Measurements from ENCODE around the gene ITGB1BP2.

DNA sequence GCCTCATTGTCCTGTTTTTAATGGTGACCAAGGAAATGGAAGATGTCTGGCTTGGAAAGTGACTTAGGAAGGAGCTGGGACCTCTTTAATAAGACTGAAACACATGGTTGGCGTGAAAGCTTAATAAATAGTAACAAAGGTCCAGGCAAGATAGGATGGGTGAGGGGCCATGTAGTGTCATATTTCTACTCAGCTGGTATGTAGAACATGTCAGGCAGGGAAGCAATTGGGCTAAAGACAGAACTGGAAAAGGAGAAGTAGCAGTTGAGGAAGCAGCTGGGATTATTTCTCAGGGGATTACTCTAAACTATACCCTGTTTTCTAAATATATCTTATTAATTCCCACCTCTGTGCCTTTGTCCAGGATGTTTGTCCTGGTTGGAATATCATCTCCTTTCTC, 18.6 kb downstream of the ITGB1BP2 start:
- TF ChIP-seq, protein P1, sequence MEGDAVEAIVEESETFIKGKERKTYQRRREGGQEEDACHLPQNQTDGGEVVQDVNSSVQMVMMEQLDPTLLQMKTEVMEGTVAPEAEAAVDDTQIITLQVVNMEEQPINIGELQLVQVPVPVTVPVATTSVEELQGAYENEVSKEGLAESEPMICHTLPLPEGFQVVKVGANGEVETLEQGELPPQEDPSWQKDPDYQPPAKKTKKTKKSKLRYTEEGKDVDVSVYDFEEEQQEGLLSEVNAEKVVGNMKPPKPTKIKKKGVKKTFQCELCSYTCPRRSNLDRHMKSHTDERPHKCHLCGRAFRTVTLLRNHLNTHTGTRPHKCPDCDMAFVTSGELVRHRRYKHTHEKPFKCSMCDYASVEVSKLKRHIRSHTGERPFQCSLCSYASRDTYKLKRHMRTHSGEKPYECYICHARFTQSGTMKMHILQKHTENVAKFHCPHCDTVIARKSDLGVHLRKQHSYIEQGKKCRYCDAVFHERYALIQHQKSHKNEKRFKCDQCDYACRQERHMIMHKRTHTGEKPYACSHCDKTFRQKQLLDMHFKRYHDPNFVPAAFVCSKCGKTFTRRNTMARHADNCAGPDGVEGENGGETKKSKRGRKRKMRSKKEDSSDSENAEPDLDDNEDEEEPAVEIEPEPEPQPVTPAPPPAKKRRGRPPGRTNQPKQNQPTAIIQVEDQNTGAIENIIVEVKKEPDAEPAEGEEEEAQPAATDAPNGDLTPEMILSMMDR (IDR thresholded peaks at IDR 0.05) = no peak
- no peak for TF ChIP-seq POLR2A (IDR thresholded peaks at IDR 0.05)

Data from testis (tissue), 2 donors.